Middle frontal gyrus (tissue), 1 donor: ENCODE data around the gene CCDC138.

Source experiments
- DNase-seq: peaks from one replicate; pipeline ENCODE4 v3.0.0-alpha.2; 2015; ENCODE audit warnings: low spot score; ENCODE audit errors: extremely low spot score

The CCDC138 gene

DNA sequence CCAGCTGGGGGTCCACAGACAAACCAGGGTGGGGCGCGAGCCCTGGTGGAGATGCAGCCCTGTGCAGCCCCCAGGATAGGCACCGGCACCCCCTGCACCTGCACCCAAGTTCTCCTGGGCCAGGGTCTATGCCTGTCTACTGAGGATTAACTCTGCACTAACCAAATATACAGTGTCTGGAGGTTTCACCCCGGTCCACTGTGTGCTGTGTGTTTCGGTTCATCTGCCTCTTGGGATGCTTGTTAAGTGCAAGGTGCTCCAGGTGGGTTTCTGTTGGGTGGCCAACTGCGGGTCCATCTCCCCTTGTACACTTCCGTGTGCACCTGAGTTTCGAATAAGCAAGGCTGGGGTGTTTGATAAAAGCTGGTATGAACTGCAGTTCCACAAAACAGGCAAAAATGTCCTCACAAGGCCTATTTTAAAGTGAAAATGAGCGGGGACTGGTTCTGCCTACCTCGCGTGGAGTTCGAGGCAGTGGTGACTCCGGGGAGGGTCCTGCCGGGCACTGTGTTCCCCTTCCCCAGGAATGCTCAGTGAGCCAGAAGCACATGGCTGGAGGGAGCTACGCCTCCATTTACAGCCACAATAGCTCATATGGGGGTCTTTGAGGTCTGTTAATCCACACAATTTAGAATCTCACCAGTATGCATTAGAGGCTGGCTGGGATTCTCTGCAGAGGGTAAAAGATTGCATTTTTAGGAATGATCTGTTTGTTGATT lies 131.7 kb downstream of the CCDC138 start:
- DNase-seq = no peak

DNA sequence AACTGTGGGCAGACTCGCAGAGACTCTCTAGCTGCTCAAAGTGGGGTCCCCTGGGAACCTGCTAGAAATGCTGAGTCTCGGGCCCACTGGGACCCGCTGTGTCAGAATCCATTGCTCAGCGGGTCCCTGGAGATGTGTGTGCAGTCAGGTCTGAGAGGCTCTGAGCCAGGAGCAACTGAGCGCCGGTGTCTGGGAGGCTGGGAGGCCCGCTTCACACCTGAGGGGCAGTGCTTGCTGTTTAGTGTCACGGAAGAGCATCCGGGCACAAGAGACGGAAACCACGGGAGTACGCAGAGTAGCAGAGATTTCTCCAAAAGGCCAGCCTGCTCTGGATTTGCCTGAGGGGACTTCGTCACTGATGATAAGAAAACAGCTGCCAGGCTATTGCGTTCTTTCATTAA lies 132.4 kb downstream of the CCDC138 start:
- no peak for DNase-seq

GRCh38 chr2:108919571-108920373 lies 133.2 kb downstream of the CCDC138 start:
- DNase-seq = no peak

DNA sequence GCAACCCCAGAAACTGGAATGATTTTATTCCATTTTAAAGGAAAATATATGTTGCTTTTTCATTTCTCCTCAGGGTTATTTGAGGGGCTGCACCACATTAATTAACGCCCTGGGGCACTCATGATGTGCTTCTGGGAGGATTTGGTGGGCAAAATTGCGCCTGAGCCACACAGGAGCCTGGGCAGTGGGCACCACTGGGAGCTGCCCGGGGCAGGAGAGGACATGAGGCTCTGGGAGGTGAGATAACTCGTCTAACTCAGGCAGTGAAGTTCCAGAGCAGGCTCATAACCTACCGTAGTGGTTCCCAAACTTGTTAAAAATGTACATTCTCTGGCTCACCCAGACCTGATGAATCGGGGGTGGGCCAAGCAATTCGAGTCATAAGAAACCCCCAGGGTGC lies 134.1 kb downstream of the CCDC138 start:
- DNase-seq = no peak

DNA sequence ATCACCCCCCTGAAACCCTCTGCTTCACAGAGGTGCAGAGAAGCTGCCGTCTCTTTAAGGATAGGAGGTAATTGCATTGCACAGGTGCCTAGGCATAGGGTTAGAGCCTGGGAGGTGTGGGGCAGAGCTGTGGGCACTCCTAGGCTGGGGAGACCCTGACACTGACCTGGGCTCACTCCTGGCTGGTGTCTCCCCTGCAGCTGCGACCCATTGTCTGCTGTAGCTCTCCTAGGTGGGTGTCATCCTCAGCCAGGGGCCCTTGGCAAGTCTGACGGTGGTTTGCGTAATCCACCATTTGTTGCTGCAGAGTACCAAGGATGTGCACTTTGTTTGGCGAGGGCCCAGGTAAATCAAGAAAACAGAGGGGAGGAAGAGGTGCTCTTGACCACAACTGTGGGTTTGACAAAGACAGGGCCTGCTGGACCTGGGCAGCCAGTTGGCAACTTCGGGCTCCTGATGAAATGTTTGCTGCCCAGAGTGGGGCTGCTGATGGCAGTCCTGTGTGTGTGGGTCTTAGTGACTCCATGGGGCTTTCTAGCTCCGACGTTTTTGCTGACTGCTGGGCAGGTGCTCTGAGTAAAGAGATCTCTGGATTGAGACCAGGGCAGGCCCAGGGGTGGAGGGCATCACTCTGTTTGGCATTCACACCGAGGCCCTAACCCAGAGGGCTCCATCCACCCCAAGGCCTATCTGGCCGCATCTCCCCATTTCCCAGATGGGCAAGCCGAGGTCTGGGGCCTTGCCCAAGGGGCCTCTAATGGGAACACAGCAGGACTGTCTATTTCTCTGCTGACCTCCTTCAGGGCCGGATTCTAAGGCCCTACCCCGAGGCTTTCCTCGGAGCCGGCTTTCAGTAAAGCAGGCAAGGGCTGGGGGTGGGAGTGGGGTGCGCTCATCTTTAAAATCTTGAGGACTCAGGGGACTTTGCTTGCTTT lies 134.8 kb downstream of the CCDC138 start:
- DNase-seq = no peak

DNA sequence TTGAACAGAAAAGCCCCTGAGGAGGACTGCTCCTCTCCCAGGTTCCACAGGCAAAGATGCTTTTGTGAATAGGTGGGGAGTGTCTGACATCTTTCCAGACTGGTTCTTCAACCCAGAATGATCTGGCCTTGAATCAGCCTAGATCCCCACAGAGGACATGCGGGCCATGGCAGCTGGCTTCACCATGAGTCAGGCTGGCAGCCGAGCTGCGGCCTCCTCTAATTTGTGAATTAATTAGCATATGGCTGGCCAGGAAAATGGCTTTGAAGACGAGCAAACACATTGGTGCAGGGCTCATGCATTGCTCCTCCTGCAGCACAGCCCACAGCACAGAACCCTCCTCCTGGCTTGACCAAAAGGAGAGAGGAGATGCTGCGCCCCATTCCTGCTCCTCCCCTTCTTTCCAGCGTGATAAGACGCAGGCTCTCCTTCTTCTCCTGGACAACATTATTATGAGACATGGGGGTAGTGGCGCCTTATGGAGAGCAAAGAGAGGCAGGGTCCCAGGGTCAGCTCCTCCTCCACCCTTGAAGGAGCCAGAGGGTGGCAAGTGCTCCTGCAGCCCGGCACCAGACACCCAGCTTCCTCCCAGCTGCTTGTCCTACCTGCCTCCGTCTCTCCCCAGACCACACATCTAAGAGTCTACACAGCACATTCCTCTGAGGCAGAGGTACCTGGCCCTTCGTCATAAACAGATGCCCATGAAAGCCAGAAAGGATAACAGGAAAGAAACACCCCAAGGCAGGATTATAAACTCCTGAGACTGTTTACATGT lies 135.8 kb downstream of the CCDC138 start:
- DNase-seq = no peak

DNA sequence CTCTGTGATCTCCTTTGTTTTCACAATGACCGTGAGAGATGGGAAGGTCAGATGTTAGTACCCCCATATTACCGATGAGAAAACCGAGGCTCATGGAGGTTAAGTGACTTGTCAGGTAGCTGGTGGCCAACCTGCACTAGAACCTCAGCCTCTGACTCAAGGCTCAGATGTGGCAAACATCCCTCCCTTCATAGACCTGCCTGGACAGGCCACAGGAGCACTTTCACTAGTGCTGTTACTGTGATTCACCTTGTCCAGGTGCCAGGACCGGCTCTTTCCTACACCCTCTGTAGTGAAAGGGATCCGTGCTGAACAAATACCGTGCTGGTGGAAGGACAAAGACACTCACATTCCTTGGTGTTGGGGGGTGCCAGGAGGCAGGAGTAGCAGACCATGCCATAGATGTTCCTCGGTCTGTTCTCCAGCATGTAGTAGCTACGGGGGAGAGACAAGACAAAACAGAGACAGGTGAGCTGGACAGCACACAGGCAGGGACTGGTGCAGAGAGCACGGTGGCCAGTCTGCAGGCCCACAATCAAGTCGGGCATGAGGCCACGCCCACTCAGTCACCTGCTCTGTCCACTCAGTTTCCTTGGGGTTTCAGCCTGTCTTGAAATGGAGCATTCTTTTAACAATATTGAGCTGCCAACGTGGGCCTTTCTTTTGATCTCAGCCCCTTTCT lies 136.6 kb downstream of the CCDC138 start:
- DNase-seq = no peak

DNA sequence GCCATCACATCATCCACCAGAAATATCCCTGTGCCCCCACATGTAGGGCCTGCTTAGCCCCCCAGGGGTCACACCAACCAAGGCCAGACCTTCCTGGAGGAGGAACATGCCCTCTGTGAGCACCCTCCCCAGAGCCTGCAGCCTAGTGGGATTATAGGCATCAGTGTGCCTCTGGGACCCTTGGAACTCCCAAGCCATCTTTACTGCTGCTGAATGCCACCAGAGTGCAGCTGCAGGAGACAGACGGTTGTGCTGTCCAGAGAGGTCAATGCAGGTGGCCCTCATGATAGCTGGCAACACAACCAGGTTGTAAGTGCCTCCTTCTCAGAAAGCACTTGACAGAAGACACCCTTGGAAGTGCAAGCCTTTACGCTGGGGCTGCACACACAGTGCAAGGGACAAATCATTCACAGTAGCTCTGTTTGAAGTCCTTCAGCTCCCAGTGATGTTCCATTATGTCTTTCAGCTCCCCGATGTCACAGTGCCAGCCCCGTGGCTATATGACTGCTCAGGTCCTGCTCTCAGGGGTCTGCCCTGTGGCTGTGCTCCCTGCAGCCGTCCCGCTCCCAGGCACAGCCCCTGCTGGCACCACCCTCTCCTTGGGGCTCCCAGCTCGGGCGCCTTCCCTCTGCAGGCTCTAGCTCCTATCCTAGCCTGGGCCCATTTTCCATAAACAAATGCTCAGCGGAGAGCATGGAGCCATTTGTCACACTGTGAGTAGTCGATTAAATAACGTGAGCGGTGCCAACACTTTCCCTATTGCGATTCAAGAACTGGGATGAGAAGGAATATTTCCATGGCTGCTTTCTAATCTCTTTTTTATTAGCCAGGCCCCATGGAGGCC lies 137.4 kb downstream of the CCDC138 start:
- no peak for DNase-seq

GRCh38 chr2:108924580-108925251 lies 138.1 kb downstream of the CCDC138 start:
- DNase-seq = no peak

DNA sequence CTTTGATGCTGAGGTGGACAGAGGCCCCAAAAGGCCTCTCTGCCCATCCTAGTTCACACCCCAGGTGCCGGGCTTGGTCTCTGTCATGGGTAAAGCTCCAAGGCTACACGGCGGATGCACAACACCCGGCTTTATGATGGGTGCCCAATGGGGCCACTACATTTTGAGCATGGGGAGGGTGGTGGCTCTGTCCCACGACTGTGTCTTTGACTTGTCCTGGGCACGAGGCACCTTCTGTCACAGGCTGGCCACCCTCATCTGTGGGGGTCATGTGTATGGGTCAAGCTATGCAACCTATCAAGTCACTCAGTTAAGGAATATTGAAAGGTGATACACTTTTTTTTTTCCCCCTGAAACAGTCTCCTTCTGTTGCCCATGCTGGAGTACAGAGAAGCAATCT lies 138.7 kb downstream of the CCDC138 start:
- no peak for DNase-seq

DNA sequence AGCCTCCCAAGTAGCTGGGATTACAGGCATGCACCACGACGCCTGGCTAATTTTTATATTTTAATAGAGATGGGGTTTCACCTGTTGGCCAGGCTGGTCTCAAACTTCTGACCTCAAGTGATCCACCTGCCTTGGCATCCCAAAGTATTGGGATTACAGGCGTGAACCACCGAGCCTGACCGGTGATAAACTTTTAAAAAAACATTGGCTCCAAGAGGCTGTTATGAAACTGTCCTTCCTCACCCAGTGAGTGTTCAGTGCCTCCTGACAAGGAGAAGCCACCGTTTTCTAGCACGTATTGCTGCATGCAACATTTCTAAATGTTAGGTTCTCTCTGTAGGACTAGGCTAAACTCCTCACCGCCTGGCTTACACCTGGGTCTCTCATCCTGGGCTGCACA lies 139.2 kb downstream of the CCDC138 start:
- DNase-seq = no peak
